ENCODE results near the gene PRKX. TPM values are rescaled to one million over a fixed set of nuclear protein-coding genes. Genes with fewer than 3 reads are reported as not detected.

PRKX gene
- total and polyA plus RNA-seq, 8 donors: 2.5 to 20.7 (median 5.7) TPM

GRCh38 chrX:3680459-3680858, 33.0 kb downstream of the PRKX start:
- ATAC-seq (no peak), DNase-seq (no peak)
- 79 to 87% methylated on average over 7 of the region's 7 CpGs for WGBS, 2 donors

GRCh38 chrX:3679669-3680068, 33.8 kb downstream of the PRKX start:
- Histone ChIP-seq H3K9me3 (no peaks in the 10 kb centered on the region), H3K27ac (no peak overlapping the region), H3K36me3 (no peaks in the 10 kb centered on the region), H3K4me1 (no peaks in the 10 kb centered on the region), H3K4me3 (no peak overlapping the region), H3K27me3 (no peaks in the 10 kb centered on the region)
- FAIRE-seq: no peak
- no peak for DNase-seq
- ATAC-seq: no peak
- intact Hi-C loops (cut with DNase I): no loop called here
- 69 to 79% methylated on average over 4 of the region's 4 CpGs for WGBS, 2 donors
- no peak for TF ChIP-seq CTCF (IDR thresholded peaks at IDR 0.05)

More at GRCh38 chrX:3680459-3680858, 33.0 kb downstream of the PRKX start:
- Histone ChIP-seq H3K27me3 (no peaks in the 10 kb centered on the region), H3K4me3 (no peak overlapping the region), H3K4me1 (no peaks in the 10 kb centered on the region), H3K36me3 (no peaks in the 10 kb centered on the region), H3K9me3 (no peaks in the 10 kb centered on the region), H3K27ac (no peak overlapping the region)
- intact Hi-C loops (cut with DNase I): no loop called here
- TF ChIP-seq CTCF (IDR thresholded peaks at IDR 0.05): no peak
- FAIRE-seq: no peak

GRCh38 chrX:3678328-3678727, 35.1 kb downstream of the PRKX start:
- intact Hi-C loops (cut with DNase I): no loop called here
- FAIRE-seq (no peak), ATAC-seq (no peak), DNase-seq (no peak)
- Histone ChIP-seq H3K27ac (no peak overlapping the region), H3K36me3 (no peaks in the 10 kb centered on the region), H3K27me3 (no peaks in the 10 kb centered on the region), H3K9me3 (no peaks in the 10 kb centered on the region), H3K4me3 (no peak overlapping the region), H3K4me1 (no peaks in the 10 kb centered on the region)
- no peak for TF ChIP-seq CTCF (IDR thresholded peaks at IDR 0.05)
- 81% methylated on average over 6 of the region's 6 CpGs for WGBS, 2 donors

GRCh38 chrX:3674881-3675280, 38.6 kb downstream of the PRKX start:
- Histone ChIP-seq H3K36me3 (no peaks in the 10 kb centered on the region), H3K9me3 (no peaks in the 10 kb centered on the region), H3K27ac (no peak overlapping the region), H3K4me3 (no peak overlapping the region), H3K27me3 (no peaks in the 10 kb centered on the region), H3K4me1 (no peaks in the 10 kb centered on the region)
- intact Hi-C loops (cut with DNase I): no loop called here
- ATAC-seq: no peak
- no peak for TF ChIP-seq CTCF (IDR thresholded peaks at IDR 0.05)
- DNase-seq: no peak
- FAIRE-seq: no peak
- 88 to 97% methylated on average over 8 of the region's 8 CpGs for WGBS, 2 donors

- H3K4me3 ChIP-seq: no peak overlapping the region
- H3K27ac ChIP-seq: no peak overlapping the region
- WGBS, 2 donors: 83 to 86% methylated on average over 13 of the region's 13 CpGs
- intact Hi-C loops (cut with DNase I): no loop called here
- H3K27me3 ChIP-seq: no peaks in the 10 kb centered on the region
- no peaks in the 10 kb centered on the region for H3K36me3 ChIP-seq
- FAIRE-seq (no peak), ATAC-seq (no peak), DNase-seq (no peak)
- H3K4me1 ChIP-seq: no peaks in the 10 kb centered on the region
- TF ChIP-seq CTCF (IDR thresholded peaks at IDR 0.05): no peak
- no peaks in the 10 kb centered on the region for H3K9me3 ChIP-seq
Measured at GRCh38 chrX:3669841-3670475, 43.5 kb downstream of the PRKX start.
